OCI-LY7 (cell line): ENCODE results near the gene CYTIP.

ENCODE experiments used
- CTCF ChIP-seq: fragments of 200-600 bp; sonication (generic); conservative IDR thresholded peaks from 2 replicates; pipeline ENCODE4 v1.5.1; 2014; ENCODE audit warnings: mild to moderate bottlenecking, antibody characterized with exemption, low read length, moderate library complexity, mixed read lengths
- EZH2phosphoT487 ChIP-seq: fragments of 200-600 bp; sonication (generic); IDR thresholded peaks from 2 replicates; pipeline ENCODE4 v1.6.1; 2018; ENCODE audit warnings: low read depth, borderline replicate concordance, mild to moderate bottlenecking, mixed run types, antibody characterized with exemption, low read length, moderate library complexity, mixed read lengths

DNA sequence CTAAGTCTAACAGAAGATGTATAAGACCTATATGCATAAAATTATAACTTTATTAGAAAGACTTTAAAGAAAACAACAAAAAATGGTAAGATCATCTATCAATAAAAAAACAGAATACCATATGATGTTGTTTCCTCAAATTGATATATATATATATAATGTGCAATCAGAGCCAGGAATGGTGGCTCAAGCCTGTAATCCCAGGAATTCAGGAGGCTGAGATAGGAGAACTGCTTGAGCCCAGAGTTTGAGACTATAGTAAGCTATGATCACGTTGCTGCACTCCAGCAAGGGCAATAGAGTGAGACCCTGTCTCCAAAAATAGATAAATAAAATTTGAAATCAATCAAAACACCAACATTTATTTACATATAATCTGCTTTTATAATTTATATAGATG, 19.5 kb downstream of the CYTIP start:
- TF ChIP-seq EZH2phosphoT487 (no peak), CTCF (no peak)
